HG02623 (cell line): ENCODE data around the gene TSC2.

ENCODE experiments used
- ATAC-seq: cut with Tn5 transposase; IDR thresholded peaks from one replicate; pipeline ENCODE4 v1.9.1; 2021; ENCODE audit warnings: moderate library complexity; ENCODE audit not compliant: unreplicated experiment

Gene TSC2

DNA sequence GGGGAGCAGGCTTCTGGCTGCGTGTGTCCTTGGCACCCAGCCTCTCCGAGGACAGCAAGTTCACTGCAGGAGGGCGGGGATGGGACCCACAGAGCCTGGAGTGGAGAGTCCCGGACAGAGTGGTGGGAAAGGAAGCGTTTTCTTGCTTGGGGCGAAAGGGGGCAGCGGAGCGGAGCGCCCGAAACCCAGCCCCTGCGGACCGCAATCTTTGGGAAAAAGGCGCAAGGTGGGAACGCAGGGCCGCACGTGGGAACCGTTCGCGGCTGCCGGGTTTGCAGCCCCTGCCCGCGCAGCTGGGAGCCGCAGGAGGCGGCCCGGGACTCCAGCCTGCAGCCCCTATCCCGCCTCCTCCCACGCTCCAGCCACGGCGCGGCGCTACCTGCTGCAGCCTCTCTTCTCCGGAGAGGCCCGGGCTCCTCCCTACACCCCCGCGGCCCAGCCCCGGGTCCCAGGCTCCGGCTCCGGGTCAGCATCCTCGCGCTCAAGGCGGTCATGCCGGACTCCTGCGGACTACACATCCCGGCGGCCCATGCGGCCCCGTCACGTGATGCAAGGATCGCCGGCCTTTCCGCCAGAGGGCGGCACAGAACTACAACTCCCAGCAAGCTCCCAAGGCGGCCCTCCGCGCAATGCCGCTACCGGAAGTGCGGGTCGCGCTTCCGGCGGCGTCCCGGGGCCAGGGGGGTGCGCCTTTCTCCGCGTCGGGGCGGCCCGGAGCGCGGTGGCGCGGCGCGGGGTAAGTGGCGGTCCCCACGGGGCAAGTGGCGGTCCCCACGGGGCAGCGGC lies at the start of gene TSC2, which contains the start of gene NTHL1:
Gene TSC2, plus strand, starts transcription at position 656 of the 786 bp plus-strand sequence. CDS start 631 bp downstream, outside the sequence.
Gene NTHL1, minus strand, starts transcription at position 505 of the 786 bp plus-strand sequence. Its CDS starts 11 bp downstream, at position 494.
- ATAC-seq: peak; percentile 93

DNA sequence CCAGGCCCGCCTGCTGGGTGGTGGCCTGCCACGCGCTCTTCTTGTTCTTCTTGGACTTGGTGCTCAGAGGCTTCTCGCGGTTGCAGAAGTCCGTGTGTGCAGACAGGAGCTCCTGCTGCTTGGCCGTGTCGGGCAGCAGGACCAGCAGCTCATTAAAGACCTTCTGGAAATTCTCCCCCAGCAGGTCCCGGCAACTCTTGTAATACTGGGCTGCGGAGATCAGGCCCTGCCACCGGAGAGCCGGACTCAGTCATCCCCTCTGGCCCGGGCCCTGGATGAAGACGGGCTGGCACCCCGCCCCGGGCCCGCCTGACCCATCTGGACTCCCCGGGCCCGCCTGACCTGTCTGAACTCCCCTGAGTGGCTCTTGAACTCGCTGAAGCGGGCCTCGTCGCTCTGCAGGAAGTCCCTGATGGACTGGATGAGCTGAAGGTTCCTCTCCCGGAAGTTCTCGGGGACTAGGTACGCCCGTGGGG lies 49.4 kb upstream of the TSC2 start:
- no peak for ATAC-seq

DNA sequence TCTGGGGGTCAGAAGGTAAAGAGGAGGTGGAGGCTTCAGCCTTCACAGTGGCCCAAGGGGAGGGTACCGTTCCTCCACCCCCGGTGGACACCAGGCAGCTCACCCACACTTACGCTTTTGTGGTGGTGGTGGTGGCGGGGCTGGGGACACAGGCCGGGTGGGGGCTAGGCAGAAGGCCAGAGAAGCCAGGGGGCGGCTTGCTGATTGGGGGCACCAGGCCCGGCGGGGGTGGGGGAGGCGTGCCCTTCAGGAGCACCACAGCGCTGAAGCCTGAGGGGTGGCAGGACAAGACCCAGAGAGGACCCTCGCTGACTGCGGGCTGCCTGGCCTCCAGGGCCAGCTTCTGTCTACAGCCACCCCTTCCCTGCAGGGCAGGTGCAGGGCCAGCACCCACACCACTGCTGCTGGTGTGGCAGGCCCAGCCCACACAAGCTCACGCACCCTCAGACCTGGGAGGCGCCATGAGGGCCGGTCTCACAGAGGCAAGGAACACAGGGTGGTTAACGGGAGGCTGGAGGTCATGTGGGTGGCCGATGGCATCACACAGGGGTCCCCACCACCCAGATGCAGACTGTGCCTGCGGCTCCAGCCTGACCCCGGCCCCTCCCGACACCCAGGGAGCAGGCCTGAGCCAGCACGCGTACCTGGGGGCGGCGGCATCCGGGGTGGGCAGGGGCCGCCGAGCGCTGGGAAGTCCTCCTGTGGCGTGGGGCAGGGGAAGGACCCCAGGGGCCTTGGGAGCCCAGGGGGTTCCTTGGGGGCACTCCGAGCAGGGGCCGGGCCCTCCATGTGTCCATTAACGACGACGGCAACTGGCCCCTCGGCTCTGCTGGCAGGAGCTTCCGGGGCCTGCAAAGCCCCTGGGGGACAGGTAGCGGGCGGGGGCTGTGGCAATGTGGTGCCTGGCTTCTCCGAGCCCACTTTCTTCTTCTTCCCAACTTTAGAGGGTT lies 48.7 kb upstream of the TSC2 start:
- ATAC-seq: no peak

DNA sequence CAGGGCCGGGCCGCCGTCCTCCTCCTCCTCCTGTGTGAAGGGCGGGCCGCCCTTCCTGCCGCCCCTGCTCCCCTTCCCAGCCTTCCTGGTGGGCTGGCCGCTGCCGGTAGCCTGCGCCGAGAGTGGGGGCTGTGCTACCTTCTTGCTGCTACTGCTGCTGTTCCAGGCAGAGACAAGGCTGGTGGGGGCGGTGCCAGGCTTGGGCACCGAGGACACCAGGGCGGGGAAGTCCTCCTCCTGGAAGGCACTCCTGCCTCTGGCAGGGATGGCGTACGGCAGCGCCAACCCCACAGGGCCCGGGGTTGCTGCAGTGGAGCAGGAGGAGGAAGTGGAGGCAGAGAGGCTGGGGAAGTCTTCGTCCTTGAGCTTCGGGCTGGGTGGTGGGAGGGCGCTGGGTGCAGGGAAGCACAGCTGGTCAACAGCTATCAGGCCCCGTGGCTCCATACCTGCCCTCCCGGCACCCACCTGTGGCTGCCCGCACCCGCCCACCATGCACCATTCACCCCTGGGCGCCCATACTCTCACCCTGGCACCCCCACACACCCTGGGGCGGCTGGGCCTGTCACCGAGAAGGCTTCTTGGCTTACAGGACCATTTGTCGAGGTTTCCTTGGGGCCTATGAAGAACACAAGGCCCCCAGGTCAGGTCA lies 47.8 kb upstream of the TSC2 start:
- ATAC-seq: no peak

DNA sequence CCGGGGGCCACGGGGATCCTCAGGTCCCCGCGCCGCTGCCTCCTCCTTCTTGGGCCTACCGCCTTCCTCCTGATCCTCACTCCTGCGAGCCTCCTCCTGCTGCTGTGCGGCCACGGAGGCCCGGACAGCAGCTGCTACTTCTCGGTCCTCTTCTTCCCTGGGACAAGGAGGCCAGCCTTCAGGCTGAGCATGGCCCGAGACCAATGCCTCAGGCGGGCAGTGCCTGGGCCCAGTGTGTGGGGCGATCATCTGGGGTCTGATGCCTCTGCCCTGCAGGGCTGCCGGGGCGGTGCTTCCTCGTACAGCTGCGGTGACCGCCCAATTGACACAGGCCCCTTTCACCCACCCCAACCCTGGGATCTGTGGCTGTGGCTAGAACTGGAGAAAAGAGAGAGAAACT lies 46.8 kb upstream of the TSC2 start:
- no peak for ATAC-seq

GRCh38 chr16:2001456-2002355 lies 46.1 kb upstream of the TSC2 start:
- ATAC-seq: no peak

- ATAC-seq: no peak
Measured at GRCh38 chr16:2002406-2003230, 45.2 kb upstream of the TSC2 start.

- ATAC-seq: no peak
Measured at GRCh38 chr16:2003231-2003826, 44.5 kb upstream of the TSC2 start.

- no peak for ATAC-seq
Measured at GRCh38 chr16:2003827-2004641, 43.8 kb upstream of the TSC2 start.

GRCh38 chr16:2004795-2005517 lies 42.8 kb upstream of the TSC2 start:
- ATAC-seq: no peak

DNA sequence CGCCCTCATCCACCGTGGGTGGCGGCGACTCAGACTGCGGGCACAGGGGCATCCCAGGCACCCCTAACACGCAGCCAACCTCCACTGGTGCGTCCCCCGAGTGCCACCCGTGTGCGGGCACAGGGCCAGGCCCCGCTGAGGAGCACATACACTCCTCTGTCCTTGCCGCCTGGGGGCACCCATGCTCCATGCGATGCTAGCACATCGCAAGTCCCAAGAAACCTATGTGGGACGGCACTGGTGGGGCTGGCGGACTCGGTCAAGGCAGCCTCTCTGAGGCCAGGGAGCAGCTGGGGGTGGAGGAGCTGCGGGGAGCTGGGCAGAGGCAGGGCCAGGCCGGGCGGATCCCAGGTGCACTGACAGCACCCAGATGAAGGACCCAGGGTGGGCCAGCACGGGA lies 42.1 kb upstream of the TSC2 start:
- no peak for ATAC-seq

- ATAC-seq: no peak
Measured at GRCh38 chr16:2006317-2006716, 41.5 kb upstream of the TSC2 start.

- no peak for ATAC-seq
Measured at GRCh38 chr16:2007081-2007836, 40.5 kb upstream of the TSC2 start.

- no peak for ATAC-seq
Measured at GRCh38 chr16:2008009-2008526, 39.7 kb upstream of the TSC2 start.

DNA sequence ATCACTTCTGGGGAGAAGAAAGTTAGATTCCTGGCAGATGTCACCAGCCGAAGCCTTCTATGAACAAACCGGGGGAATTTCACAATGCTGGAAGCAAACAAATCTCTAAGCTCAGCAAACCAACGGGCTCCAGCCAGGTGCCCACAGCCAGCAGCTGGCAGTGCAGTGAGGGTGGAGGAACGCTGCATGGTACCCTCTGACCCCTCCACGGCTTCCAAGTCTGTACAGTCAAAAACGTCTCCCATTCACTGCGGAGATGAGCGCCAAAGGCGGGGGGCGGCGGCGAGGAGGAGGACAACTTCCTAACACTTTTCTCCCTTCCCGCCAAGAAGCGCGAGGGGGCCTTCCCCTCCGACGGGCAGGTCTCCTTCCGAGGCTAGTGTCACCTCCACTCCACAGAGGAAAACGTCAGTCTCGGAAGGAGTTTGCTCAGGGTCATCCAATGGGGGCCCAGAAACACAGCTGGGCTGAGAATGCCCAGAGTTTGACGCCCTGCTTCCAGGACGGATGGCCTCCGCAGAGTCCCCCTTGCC lies 39.1 kb upstream of the TSC2 start:
- no peak for ATAC-seq

- peak; percentile 25 for ATAC-seq
Measured at GRCh38 chr16:2009164-2009711, 38.5 kb upstream of the TSC2 start.
